Caco-2 (cell line): Measurements from ENCODE around the gene WIPF3. TPM values are rescaled to one million over a fixed set of nuclear protein-coding genes. Genes with fewer than 3 reads are reported as not detected.

Source experiments
- BruUV-seq: library from RNA; stranded (reverse); fragments of 400-500 nt; replicated peaks from 2 replicates; lab custom pipeline; 2021; lab: Mats Ljungman, UMichigan
- CTCF ChIA-PET: fragments of 300-600 bp; sonication (Branson Sonifier 250); formaldehyde crosslinking; loops from one replicate; lab custom pipeline; 2022; ENCODE audit warnings: antibody characterized with exemption; lab: Charles Lee
- POLR2A ChIA-PET: fragments of 300-600 bp; sonication (Branson Sonifier 250); formaldehyde crosslinking; loops from one replicate; lab custom pipeline; 2022; ENCODE audit warnings: antibody characterized with exemption; lab: Charles Lee
- DNase-seq, 2 experiments: peaks; one replicate each; pipeline versions ENCODE4 v3.0.0 to v3.0.0-alpha.2; 2020 to 2022
- H3K27me3 ChIP-seq: replicated peaks from 2 replicates; pipeline ENCODE4 v1.6.0; 2011; ENCODE audit warnings: low read length; ENCODE audit not compliant: control insufficient read depth, insufficient read depth
- H3K36me3 ChIP-seq: 2 replicates; pipeline ENCODE4 v1.5.1; 2011; ENCODE audit warnings: low read length; ENCODE audit not compliant: control insufficient read depth, insufficient read depth
- H3K4me1 ChIP-seq: fragments of 250-450 bp; sonication (Bioruptor Pico); 2 replicates; pipeline ENCODE4 v1.5.1; 2020; ENCODE audit warnings: mild to moderate bottlenecking
- H3K4me3 ChIP-seq: 2 replicates; pipeline ENCODE4 v1.5.1; 2011; ENCODE audit warnings: low read depth, mild to moderate bottlenecking, control low read depth, low read length
- H3K9me3 ChIP-seq: fragments of 250-450 bp; sonication (Bioruptor Pico); 2 replicates; pipeline ENCODE4 v1.5.1; 2020; ENCODE audit warnings: mild to moderate bottlenecking, moderate library complexity
- H3K27ac Mint-ChIP-seq: one replicate; pipeline ENCODE4 v1.8.0; 2022; ENCODE audit warnings: mixed read lengths; ENCODE audit not compliant: unreplicated experiment
- H3K27me3 Mint-ChIP-seq: one replicate; pipeline ENCODE4 v1.8.0; 2022; ENCODE audit warnings: mixed read lengths; ENCODE audit not compliant: insufficient read depth, unreplicated experiment
- H3K36me3 Mint-ChIP-seq: one replicate; pipeline ENCODE4 v1.8.0; 2022; ENCODE audit warnings: mild to moderate bottlenecking, mixed read lengths; ENCODE audit not compliant: insufficient read depth, unreplicated experiment
- H3K4me1 Mint-ChIP-seq: one replicate; pipeline ENCODE4 v1.8.0; 2022; ENCODE audit warnings: low read depth, mixed read lengths; ENCODE audit not compliant: unreplicated experiment
- H3K4me3 Mint-ChIP-seq: one replicate; pipeline ENCODE4 v1.8.0; 2022; ENCODE audit warnings: mild to moderate bottlenecking, moderate library complexity, mixed read lengths; ENCODE audit not compliant: unreplicated experiment
- H3K9me3 Mint-ChIP-seq: one replicate; pipeline ENCODE4 v1.8.0; 2022; ENCODE audit warnings: mixed read lengths; ENCODE audit not compliant: unreplicated experiment
- intact Hi-C: fragments of 100-400 bp; cut with micrococcal nuclease; formaldehyde crosslinking; loops from one replicate; pipeline ENCODE4 v1.10.0; 2022; ENCODE audit not compliant: unreplicated experiment
- total RNA-seq: library from RNA; stranded (reverse); gene quantifications from 2 replicates; pipeline ENCODE4 v1.2.3, GENCODE V29; 2022
- TF ChIP-seq, protein P1 (sequence below), 2 experiments: fragments of 200-600 bp in 1 of 2; IDR thresholded peaks; 1 replicate in 1 of 2; 2 replicates in 1 of 2; pipeline versions ENCODE4 v1.5.1 to v1.8.0; 2011 to 2022; ENCODE audit warnings: antibody characterized with exemption in 1 of 2, control low read depth in 1 of 2, inconsistent platforms in 1 of 2, low read depth in 1 of 2, low read length in 1 of 2, mild to moderate bottlenecking in 1 of 2, moderate library complexity in 1 of 2; ENCODE audit not compliant: insufficient read depth in 1 of 2, severe bottlenecking in 1 of 2, unreplicated experiment in 1 of 2

The WIPF3 gene
- total RNA-seq, 1 experiment from 2014 or later: 1.2 TPM

GRCh38 chr7:29831705-29832104, 25.4 kb downstream of the WIPF3 start:
- BruUV-seq: no TSS peak
- Histone ChIP-seq H3K36me3 (no peaks in the 10 kb centered on the region), H3K27me3 (peaks cover 1% of the 10 kb centered on the region; the same call in 1 of the 2 replicates), H3K9me3 (no peaks in the 10 kb centered on the region; the same call in 1 of the 2 replicates), H3K4me3 (no peak overlapping the region), H3K4me1 (no peaks in the 10 kb centered on the region)
- Mint-ChIP-seq H3K9me3 (peaks cover 11% of the 10 kb centered on the region), H3K4me1 (no peaks in the 10 kb centered on the region), H3K27me3 (peaks cover 2% of the 10 kb centered on the region), H3K36me3 (no peaks in the 10 kb centered on the region), H3K27ac (no peak overlapping the region), H3K4me3 (no peak overlapping the region)
- POLR2A ChIA-PET: no interaction called here
- intact Hi-C loops: no loop called here
- no peak for DNase-seq
- TF ChIP-seq, protein P1, sequence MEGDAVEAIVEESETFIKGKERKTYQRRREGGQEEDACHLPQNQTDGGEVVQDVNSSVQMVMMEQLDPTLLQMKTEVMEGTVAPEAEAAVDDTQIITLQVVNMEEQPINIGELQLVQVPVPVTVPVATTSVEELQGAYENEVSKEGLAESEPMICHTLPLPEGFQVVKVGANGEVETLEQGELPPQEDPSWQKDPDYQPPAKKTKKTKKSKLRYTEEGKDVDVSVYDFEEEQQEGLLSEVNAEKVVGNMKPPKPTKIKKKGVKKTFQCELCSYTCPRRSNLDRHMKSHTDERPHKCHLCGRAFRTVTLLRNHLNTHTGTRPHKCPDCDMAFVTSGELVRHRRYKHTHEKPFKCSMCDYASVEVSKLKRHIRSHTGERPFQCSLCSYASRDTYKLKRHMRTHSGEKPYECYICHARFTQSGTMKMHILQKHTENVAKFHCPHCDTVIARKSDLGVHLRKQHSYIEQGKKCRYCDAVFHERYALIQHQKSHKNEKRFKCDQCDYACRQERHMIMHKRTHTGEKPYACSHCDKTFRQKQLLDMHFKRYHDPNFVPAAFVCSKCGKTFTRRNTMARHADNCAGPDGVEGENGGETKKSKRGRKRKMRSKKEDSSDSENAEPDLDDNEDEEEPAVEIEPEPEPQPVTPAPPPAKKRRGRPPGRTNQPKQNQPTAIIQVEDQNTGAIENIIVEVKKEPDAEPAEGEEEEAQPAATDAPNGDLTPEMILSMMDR (IDR thresholded peaks at IDR 0.05; ENCODE audit: insufficient read depth in 1 of 2, low read depth in 1 of 2, low read length in 1 of 2, severe bottlenecking in 1 of 2, unreplicated experiment in 1 of 2): no peak
- CTCF ChIA-PET: no interaction called here

DNA sequence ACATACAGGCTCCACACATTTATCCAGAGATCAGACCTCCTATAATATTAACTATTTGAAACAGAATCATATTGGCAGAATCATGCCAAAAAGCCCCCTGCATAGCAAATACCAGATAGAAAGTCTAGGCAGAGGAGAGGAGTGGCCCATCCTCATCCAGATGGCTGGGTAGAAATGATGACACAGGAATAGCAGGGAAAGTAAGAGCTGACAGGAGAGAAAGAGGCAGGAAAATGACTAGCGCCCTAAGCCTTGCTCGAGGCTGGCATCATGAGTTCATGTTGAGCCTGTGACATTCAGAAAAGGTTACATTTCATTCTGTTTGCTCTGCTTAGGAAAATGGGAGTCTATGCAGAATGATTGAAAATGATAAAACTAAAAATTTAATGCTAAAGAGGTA, 27.6 kb downstream of the WIPF3 start:
- ChIA-PET POLR2A (no interaction called here), CTCF (no interaction called here)
- Histone ChIP-seq H3K4me3 (no peak overlapping the region), H3K27me3 (no peaks in the 10 kb centered on the region; the same call in 1 of the 2 replicates), H3K4me1 (no peaks in the 10 kb centered on the region), H3K36me3 (no peaks in the 10 kb centered on the region), H3K9me3 (no peaks in the 10 kb centered on the region; the same call in 1 of the 2 replicates)
- TF ChIP-seq, protein P1 (IDR thresholded peaks at IDR 0.05; ENCODE audit: insufficient read depth in 1 of 2, low read depth in 1 of 2, low read length in 1 of 2, severe bottlenecking in 1 of 2, unreplicated experiment in 1 of 2): no peak
- intact Hi-C loops: no loop called here
- H3K36me3 Mint-ChIP-seq: no peaks in the 10 kb centered on the region
- no peak overlapping the region for H3K27ac Mint-ChIP-seq
- H3K27me3 Mint-ChIP-seq: peaks cover 2% of the 10 kb centered on the region
- no peak for DNase-seq
- peaks cover 11% of the 10 kb centered on the region for H3K9me3 Mint-ChIP-seq
- no peak overlapping the region for H3K4me3 Mint-ChIP-seq
- no peaks in the 10 kb centered on the region for H3K4me1 Mint-ChIP-seq
- BruUV-seq: no TSS peak

- intact Hi-C loops: no loop called here
- Mint-ChIP-seq H3K9me3 (peaks cover 11% of the 10 kb centered on the region), H3K4me1 (no peaks in the 10 kb centered on the region), H3K27me3 (peaks cover 2% of the 10 kb centered on the region), H3K27ac (no peak overlapping the region), H3K36me3 (no peaks in the 10 kb centered on the region), H3K4me3 (no peak overlapping the region)
- BruUV-seq: no TSS peak
- ChIA-PET POLR2A (no interaction called here), CTCF (interaction anchor here (0.5 kb wide), 1 partner anchor 198 kb away, joined by 3 read pairs; no protein-coding TSS in a partner anchor)
- Histone ChIP-seq H3K9me3 (no peaks in the 10 kb centered on the region; the same call in 1 of the 2 replicates), H3K27me3 (no peaks in the 10 kb centered on the region; the same call in 1 of the 2 replicates), H3K4me1 (no peaks in the 10 kb centered on the region), H3K4me3 (no peak overlapping the region), H3K36me3 (no peaks in the 10 kb centered on the region)
- no peak for DNase-seq
- TF ChIP-seq, protein P1 (IDR thresholded peaks at IDR 0.05; ENCODE audit: insufficient read depth in 1 of 2, low read depth in 1 of 2, low read length in 1 of 2, severe bottlenecking in 1 of 2, unreplicated experiment in 1 of 2): no peak
Observed at GRCh38 chr7:29835718-29836117, 29.4 kb downstream of the WIPF3 start.
